Adipocyte (in vitro differentiated cells): ENCODE results near the gene CHST13.

Experiments used
- DNase-seq: peaks from one replicate; pipeline ENCODE4 v3.0.0-alpha.2; 2015; ENCODE audit warnings: low read depth
- H3K27me3 ChIP-seq: replicated peaks from 2 replicates; pipeline ENCODE4 v1.7.0; 2013; ENCODE audit warnings: mild to moderate bottlenecking, low read length, moderate library complexity; ENCODE audit not compliant: control insufficient read depth, insufficient read depth
- H3K36me3 ChIP-seq: 2 replicates; pipeline ENCODE4 v1.7.0; 2013; ENCODE audit warnings: low read length, mild to moderate bottlenecking, moderate library complexity; ENCODE audit not compliant: control insufficient read depth, insufficient read depth, severe bottlenecking
- H3K4me1 ChIP-seq: 2 replicates; pipeline ENCODE4 v1.7.0; 2013; ENCODE audit warnings: mild to moderate bottlenecking, low read length, moderate library complexity; ENCODE audit not compliant: control insufficient read depth, insufficient read depth
- H3K4me3 ChIP-seq: 2 replicates; pipeline ENCODE4 v1.7.0; 2013; ENCODE audit warnings: mild to moderate bottlenecking, low read length, moderate library complexity
- H3K9ac ChIP-seq: 2 replicates; pipeline ENCODE4 v1.7.0; 2013; ENCODE audit warnings: mild to moderate bottlenecking, low read length, moderate library complexity
- H3K9me3 ChIP-seq: 2 replicates; pipeline ENCODE4 v1.7.0; 2013; ENCODE audit warnings: mild to moderate bottlenecking, low read length, moderate library complexity; ENCODE audit not compliant: control insufficient read depth

The CHST13 gene

DNA sequence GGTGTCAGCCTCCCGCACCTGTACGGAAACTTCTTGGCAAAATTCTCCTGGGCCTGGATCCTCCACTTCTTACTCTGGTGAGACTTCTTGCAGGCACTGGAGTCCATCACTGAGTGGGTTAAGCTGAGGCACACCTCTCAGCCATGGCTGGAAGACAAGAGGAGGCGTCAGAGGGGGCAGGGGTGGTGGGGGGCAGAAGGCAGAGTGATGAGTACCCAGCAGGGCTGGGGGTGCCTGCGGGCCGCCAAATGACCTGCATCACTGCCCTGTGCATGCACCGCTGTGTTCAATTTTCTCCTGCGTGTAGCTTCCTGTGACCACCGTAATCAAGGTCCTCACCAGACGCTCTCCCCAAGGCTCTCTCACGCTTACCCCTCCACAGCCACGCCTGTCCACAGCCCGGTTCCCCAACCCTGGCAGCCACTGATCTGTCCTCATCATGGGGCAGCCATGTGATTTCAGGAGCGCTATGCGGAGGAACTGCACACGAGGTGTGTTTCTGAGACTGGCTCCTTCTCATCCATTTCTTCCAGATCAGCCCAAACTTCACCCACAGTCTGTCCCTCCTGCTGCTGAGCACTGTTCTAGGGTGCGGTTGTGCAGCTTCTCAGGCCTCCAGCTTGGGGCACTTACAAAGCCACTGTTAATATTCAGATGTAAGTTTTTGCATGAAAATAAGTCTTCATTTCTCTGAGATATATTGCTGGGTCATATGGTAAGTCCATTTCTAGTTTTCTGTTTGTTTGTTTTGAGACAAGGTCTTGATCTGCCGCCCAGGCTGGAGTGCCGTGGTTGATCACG lies 29.5 kb downstream of the CHST13 start:
- H3K36me3 ChIP-seq, result no peaks in the 10 kb centered on the region
- no peaks in the 10 kb centered on the region for H3K9me3 ChIP-seq
- no peak overlapping the region for H3K4me3 ChIP-seq
- DNase-seq, result no peak
- H3K4me1 ChIP-seq, result no peaks in the 10 kb centered on the region
- H3K27me3 ChIP-seq, result peaks cover 36% of the 10 kb centered on the region
- no peak overlapping the region for H3K9ac ChIP-seq

DNA sequence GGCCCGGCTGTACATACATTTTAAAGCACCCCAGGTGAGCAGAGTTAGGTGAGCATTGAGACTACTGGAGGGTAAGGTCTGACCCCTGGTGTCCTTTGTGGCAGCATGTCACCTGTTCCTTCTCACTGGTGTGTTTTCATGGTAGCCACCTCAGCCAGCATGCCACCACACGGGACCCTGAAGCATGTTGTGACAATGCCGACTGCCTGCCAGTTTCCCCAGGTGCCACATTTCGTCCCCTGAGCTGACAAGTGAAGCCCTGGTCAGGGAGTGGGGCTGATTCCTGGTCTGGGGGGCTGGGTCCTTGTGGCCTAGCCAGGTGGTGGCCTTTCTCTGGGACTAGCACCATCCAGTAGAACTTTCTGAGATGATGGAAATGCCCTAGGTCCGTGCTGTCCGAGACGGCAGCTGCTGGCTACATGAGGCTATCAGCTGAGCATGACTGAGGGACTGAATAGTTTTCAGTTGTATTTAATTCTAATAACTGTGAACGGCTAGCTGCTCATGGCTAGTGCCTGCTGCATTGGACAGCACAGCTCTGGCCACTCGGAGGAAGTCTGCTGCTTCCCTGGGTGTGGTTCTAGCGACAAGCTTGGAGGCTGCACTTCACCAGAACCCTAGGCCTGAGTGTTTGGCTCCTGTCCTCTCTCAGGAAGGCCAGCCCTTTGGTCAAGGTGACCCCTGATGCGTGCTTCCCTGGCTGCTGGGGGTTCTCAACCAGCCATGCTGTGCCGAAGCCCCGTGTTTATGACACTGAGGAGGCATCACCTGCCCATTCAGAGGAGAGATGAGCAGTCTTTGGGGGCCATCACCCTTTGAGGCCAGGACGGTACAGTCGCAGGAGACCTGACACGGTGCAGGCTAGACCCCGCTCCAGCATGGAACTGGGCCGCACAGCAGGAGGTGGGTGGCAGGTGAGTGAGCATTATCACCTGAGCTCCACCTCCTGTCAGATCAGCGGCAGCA lies 30.9 kb downstream of the CHST13 start:
- no peaks in the 10 kb centered on the region for H3K4me1 ChIP-seq
- H3K9ac ChIP-seq, result no peak overlapping the region
- no peaks in the 10 kb centered on the region for H3K9me3 ChIP-seq
- peaks cover 40% of the 10 kb centered on the region for H3K27me3 ChIP-seq
- no peak overlapping the region for H3K4me3 ChIP-seq
- no peak for DNase-seq
- no peaks in the 10 kb centered on the region for H3K36me3 ChIP-seq

DNA sequence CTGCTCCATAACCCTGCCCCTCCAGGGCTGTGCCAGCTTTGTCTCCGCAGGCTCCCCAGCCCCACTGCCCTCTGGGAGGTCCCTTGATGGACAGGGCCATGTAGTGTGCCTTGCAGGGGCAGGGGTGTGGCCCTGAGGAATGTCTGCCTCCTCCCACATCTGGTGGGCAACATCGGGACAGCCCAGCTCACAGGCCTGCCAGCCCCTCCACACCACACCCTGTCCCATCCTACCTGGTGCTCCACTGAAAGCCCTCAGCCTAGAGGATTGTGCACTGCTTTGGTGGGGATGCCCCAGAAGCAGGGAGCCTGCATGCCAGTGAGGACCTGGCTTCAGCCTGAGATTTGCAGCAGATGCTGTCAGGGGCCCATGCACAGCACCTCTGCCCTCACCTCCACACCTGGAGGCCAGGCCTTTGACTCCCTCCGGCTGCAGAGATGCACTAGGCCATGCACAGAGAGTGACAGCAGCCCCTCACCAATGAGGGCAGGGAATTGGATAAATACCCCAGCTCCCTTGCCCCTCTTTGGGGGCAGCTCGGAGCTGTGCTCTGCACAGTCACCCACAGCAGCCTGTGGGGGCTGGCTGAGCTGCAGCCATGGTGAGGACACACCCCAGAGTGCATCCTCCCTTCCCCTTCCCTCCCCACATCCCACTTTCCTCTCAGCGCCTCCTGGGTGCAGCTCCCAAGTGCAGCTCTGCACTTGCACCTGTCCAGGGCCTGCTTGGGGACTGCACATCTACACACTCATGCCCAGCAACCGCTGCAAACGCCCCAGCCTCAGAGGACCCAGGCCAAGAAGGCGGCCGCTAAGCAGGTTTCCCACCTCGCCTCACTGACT lies 32.1 kb downstream of the CHST13 start:
- H3K4me3 ChIP-seq, result no peak overlapping the region
- H3K9me3 ChIP-seq, result no peaks in the 10 kb centered on the region
- H3K4me1 ChIP-seq, result no peaks in the 10 kb centered on the region
- H3K36me3 ChIP-seq, result no peaks in the 10 kb centered on the region
- no peak overlapping the region for H3K9ac ChIP-seq
- DNase-seq, result no peak
- H3K27me3 ChIP-seq, result peaks cover 31% of the 10 kb centered on the region

DNA sequence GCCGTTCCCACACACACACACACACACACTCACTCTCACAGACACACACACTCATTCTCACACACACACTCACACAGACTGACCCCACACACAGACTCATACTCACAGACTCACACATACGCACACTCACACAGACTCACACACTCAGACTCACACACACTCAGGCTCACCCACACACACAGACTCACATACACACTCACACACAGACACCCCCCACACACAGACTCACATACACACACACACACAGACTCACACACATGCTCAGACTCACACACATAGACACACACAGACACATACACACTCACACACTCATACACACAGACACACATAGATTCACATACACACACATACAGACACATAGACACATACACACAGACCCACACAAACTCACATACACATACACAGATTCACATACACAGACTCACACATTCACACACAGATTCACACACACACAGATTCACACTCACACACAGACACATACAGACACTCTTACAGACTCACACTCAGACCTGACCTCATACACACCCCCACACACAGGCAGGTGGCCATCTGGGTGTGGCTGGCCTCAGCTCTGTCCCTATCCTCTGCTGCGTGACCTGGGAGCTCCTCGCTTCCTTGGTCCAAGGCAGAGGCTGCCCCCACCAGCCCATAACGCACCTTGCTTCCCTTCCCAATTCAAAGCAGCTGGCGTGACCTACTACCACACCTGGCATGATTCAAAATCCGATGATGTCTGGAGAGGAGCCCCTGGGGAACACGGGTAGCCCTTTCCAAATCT lies 32.9 kb downstream of the CHST13 start:
- Histone ChIP-seq H3K9me3 (no peaks in the 10 kb centered on the region), H3K4me1 (no peaks in the 10 kb centered on the region), H3K36me3 (no peaks in the 10 kb centered on the region), H3K9ac (no peak overlapping the region), H3K4me3 (no peak overlapping the region), H3K27me3 (peaks cover 31% of the 10 kb centered on the region)
- no peak for DNase-seq

DNA sequence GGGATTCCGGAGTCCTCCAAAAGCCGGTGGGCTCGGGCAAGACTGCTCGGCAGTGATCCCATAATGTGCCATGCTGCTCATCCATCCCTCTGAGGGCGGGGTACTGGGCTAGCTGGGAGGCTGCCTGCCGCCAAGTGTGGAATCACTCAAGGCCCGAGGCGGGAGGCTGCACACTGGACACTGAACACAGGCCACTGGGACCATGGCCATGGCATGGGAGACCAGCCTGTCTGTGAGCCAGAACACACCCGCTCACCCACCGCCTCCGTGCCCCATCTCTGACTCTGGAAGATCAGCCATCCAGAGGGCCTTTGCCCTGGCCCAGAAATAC lies 33.4 kb downstream of the CHST13 start:
- H3K9ac ChIP-seq, result no peak overlapping the region

DNA sequence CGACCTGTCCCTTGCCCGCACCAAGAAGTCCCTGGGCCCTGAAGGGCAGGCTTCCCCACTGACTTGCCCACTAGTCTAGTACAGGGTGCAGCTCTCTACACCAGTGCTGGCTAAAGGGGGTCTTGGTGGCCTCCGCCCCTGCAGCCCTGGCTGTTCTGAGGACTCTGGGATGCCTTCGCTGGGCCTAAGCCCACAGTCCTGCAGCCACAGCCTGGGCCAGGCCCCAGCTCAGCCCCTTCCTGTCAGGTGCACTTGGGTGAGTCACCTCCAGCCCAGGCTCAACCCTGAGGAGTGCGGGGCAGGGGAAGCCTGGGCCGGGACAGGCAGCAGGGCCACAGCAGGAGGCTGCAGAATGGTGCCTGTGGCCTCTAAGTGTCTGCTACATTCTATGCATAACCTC lies 33.8 kb downstream of the CHST13 start:
- H3K4me1 ChIP-seq, result no peaks in the 10 kb centered on the region
- H3K4me3 ChIP-seq, result no peak overlapping the region
- no peak for DNase-seq
- H3K9me3 ChIP-seq, result peaks cover 8% of the 10 kb centered on the region
- H3K36me3 ChIP-seq, result no peaks in the 10 kb centered on the region
- H3K9ac ChIP-seq, result no peak overlapping the region
- peaks cover 31% of the 10 kb centered on the region for H3K27me3 ChIP-seq

More for the DNA sequence above, 33.4 kb downstream of the CHST13 start:
- Histone ChIP-seq H3K4me1 (no peaks in the 10 kb centered on the region), H3K4me3 (no peak overlapping the region), H3K27me3 (peaks cover 31% of the 10 kb centered on the region), H3K9me3 (peaks cover 4% of the 10 kb centered on the region), H3K36me3 (no peaks in the 10 kb centered on the region)
- no peak for DNase-seq

DNA sequence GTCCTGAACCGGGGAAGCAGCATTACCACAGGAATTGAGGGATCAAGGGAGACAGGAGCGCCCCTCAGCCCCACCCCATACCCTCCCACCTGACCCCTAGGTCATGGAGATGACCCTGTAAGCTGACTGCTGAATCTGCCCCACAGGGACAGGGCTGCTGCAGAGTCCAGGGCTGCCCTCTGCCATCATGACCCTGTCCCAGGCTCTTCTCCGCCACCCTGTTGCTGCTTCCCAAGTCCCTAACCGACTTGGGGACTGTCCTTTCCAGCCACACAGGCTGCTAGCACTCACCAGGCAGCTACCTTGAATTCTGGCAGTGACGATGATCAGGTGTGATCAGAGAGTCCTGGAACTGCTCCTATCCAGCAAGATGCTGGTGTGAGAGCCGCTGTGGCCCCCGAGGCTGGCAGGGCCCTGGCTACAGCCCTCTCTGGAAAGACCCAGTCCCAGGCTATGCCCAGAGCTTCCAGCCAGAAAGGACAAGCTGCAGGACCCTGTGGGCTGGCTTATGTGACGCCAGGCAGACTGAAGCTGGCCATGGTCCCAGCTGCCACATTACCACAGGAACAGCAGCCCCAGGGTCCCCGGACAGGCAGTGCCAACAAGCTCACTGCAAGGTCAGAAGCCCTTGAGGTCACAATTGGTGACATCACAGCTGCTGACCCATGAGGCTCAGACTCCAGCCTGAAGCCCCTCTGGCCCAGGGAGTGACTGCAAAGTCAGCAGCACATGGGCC lies 34.5 kb downstream of the CHST13 start, which contains the start of gene C3orf22:
Gene C3orf22, minus strand, starts transcription at position 597 of the 736 bp plus-strand sequence. CDS start 5,542 bp downstream, outside the sequence.
- Histone ChIP-seq H3K36me3 (no peaks in the 10 kb centered on the region), H3K9ac (no peak within 1 kb of the TSS), H3K4me1 (no peaks in the 10 kb centered on the region), H3K9me3 (peaks cover 9% of the 10 kb centered on the region), H3K27me3 (peaks cover 27% of the 10 kb centered on the region), H3K4me3 (no peak within 1 kb of the TSS)
- no peak for DNase-seq

DNA sequence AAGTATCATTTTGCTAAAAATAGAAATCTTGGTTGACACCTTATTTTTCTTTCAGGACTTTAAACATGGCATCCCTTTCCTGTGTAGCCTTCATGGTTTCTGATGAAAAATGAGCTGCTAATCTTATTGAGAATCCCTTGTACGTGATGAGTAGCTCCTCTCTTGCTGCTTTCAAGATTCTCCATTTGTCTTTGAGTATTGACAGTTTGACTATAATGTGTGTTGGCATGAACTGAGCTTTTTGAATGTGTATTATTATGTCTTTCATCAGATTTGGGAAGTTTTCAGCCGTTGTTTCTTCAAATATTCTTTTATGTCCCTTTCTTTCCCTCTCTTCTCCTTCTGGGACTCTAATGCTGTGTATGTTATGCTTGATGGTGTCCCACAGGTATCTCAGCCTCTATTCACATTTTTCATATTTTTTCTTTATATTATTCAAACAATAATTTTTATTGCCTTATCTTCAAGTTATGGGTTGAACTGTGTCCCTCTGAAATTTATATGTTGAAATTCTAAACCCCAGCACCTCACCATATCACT lies 38.9 kb downstream of the CHST13 start:
- Histone ChIP-seq H3K9me3 (peaks cover 9% of the 10 kb centered on the region), H3K36me3 (no peaks in the 10 kb centered on the region), H3K27me3 (peaks cover 20% of the 10 kb centered on the region), H3K9ac (no peak overlapping the region), H3K4me3 (no peak overlapping the region), H3K4me1 (no peaks in the 10 kb centered on the region)
- DNase-seq, result no peak

DNA sequence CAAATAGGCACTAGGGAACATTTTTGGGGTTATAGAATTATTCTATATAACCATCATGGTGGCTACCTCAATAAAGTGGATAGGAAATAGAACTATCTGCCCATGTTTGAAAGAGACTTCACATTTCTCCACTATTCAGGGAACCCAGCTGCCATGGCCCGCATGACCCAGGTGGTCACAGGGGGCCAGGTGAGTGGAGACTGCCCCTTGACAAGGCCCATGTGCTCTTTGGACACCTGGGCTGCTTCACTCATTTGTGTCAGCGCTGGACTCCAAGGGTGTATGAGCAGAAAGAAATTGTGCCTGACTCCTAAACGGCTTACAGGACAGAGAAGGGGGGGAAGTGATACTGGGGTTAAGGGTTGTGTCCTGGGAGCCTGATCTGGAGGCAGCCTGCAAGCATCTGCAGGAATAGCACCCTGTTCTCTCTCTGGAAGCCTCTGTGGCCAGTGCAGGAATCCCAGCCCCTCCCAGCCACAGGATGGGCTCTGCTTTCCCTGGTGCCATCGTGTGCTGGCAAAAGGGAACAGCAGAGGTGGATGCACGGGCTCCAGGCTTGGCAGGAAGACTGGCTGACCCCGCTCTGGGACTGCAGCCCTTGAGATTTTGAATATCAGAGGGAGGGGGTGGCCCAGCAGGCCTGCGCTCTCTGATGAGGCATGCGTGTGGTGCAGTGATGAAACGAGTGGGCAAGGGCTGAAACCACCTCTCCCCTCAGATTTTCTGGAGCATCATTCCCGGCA lies 43.9 kb downstream of the CHST13 start:
- no peaks in the 10 kb centered on the region for H3K4me1 ChIP-seq
- peaks cover 16% of the 10 kb centered on the region for H3K27me3 ChIP-seq
- no peaks in the 10 kb centered on the region for H3K36me3 ChIP-seq
- H3K9me3 ChIP-seq, result peaks cover under 1% of the 10 kb centered on the region
- no peak overlapping the region for H3K4me3 ChIP-seq
- H3K9ac ChIP-seq, result no peak overlapping the region
- DNase-seq, result peak; percentile 2
